ENCODE measurements around the gene NRIP3.

DNA sequence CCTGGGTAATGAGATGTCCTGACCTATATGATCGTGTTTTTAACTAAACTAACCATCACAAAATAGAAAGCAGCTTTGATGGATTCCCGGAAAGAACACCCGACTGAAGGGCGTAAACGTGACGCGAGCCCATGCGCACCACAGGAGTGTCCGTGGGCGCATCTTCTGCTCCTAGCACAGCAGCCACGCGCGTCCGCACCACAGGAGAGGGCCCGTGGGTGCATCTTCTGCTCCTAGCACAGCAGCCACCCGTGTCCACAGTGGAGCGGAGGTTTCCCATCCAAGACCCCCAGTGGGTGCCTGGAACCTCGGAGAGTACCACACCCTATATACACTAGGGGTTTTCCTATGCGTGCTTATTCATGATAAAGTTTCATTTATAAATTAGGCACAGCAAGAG lies 36.1 kb upstream of the NRIP3 start:
- TF ChIP-seq FOXA1 (IDR thresholded peaks at IDR 0.05) (no peak), SP1 (IDR thresholded peaks at IDR 0.05) (no peak), ARNT (IDR thresholded peaks at IDR 0.05) (no peak)

Measured in HEK293T (cell line).